K562 (cell line): Measurements from ENCODE around the gene YIPF2. TPM values are rescaled to one million over a fixed set of nuclear protein-coding genes. Genes with fewer than 3 reads are reported as not detected.

Experiments used
- ELF1 ChIP-seq: fragments of 200-800 bp; sonication (Bioruptor generic); IDR thresholded peaks from 2 replicates; pipeline ENCODE4 v1.6.1; 2016; ENCODE audit warnings: missing genetic modification characterization, missing compliant biosample characterization
- ESRRA ChIP-seq: fragments of 450-650 bp; IDR thresholded peaks from 2 replicates; pipeline ENCODE4 v1.6.1; 2014; ENCODE audit warnings: low read depth, mild to moderate bottlenecking, moderate library complexity, borderline replicate concordance
- ETV1 ChIP-seq: fragments of 450-650 bp; conservative IDR thresholded peaks from 2 replicates; pipeline ENCODE4 v1.6.1; 2016; ENCODE audit warnings: missing genetic modification characterization, control low read depth, low read depth, missing compliant biosample characterization
- MED1 ChIP-seq: sonication (generic); formaldehyde crosslinking; IDR thresholded peaks from 2 replicates; pipeline ENCODE4 v1.8.1; 2023; ENCODE audit warnings: missing genetic modification reagents, borderline replicate concordance
- MTF1 ChIP-seq: fragments of 250-450 bp; sonication (Bioruptor Pico); IDR thresholded peaks from 2 replicates; pipeline ENCODE4 v1.9.0; 2021; ENCODE audit warnings: moderate library complexity, mild to moderate bottlenecking, inconsistent platforms, borderline replicate concordance
- NUFIP1 ChIP-seq: fragments of 450-650 bp; IDR thresholded peaks from 2 replicates; pipeline ENCODE4 v1.6.1; 2018; ENCODE audit not compliant: partially characterized antibody
- PCBP1 ChIP-seq: fragments of 200-400 bp; formaldehyde crosslinking; IDR thresholded peaks from 2 replicates; pipeline ENCODE4 v1.6.1; 2018; ENCODE audit warnings: mild to moderate bottlenecking, low read depth, low read length; ENCODE audit not compliant: poor library complexity, severe bottlenecking
- RBM39 ChIP-seq: fragments of 200-400 bp; formaldehyde crosslinking; optimal IDR thresholded peaks from 2 replicates; pipeline ENCODE3; 2018; ENCODE audit warnings: low read depth, low read length
- RCOR1 ChIP-seq, 2 experiments: IDR thresholded peaks; 2 replicates each; pipeline ENCODE4 v1.6.1; 2012; ENCODE audit warnings: low read depth in 2 of 2, low read length in 2 of 2, borderline replicate concordance in 1 of 2, improper control_type of control experiment in 1 of 2
- RNF2 ChIP-seq: sonication (generic); IDR thresholded peaks from 2 replicates; pipeline ENCODE4 v1.6.1; 2016
- ZC3H11A ChIP-seq: IDR thresholded peaks from 2 replicates; pipeline ENCODE4 v1.6.1; 2012; ENCODE audit warnings: low read depth, low read length, improper control_type of control experiment
- ZEB2 ChIP-seq: fragments of 450-650 bp; IDR thresholded peaks from 2 replicates; pipeline ENCODE4 v1.6.1; 2016
- ZFP30 ChIP-seq: fragments of 250-450 bp; sonication (Bioruptor Pico); IDR thresholded peaks from 2 replicates; pipeline ENCODE4 v1.8.0; 2022; ENCODE audit warnings: moderate library complexity, mild to moderate bottlenecking, inconsistent platforms, borderline replicate concordance
- ZNF324 ChIP-seq: fragments of 250-450 bp; sonication (Bioruptor Pico); IDR thresholded peaks from 2 replicates; pipeline ENCODE4 v1.4.0; 2020; ENCODE audit warnings: mild to moderate bottlenecking
- ZNF347 ChIP-seq: fragments of 450-650 bp; formaldehyde crosslinking; IDR thresholded peaks from 2 replicates; pipeline ENCODE4 v1.4.0; 2020; ENCODE audit warnings: low read depth, mild to moderate bottlenecking, moderate library complexity
- ZNF436 ChIP-seq: fragments of 250-450, 450-650 bp; sonication (Bioruptor Pico); formaldehyde crosslinking; IDR thresholded peaks from 2 replicates; pipeline ENCODE4 v1.7.0; 2020; ENCODE audit warnings: mild to moderate bottlenecking
- ZNF445 ChIP-seq: fragments of 250-450 bp; sonication (Bioruptor Pico); IDR thresholded peaks from 2 replicates; pipeline ENCODE4 v1.4.0; 2020; ENCODE audit warnings: low read depth, mild to moderate bottlenecking, moderate library complexity
- polyA plus RNA-seq, 8 experiments: library from polyadenylated mRNA; depleted of rRNA in 4 of 8; stranded (reverse) in 5 of 8; unstranded in 3 of 8; fragments of >200 nt; fragmentation: Nextera tagmentation in 2 of 8; fragmentation: Illumina TruSeq in 1 of 8; extraction: Ambion mirVana in 2 of 8; extraction: Trizol in 1 of 8; gene quantifications; 2 replicates each; pipeline versions ENCODE4 v1.2.1 to v1.2.3, GENCODE V29; 2011 to 2014; ENCODE audit warnings: inconsistent platforms in 1 of 8, missing spikeins in 1 of 8
- total RNA-seq, 7 experiments: library from RNA; depleted of rRNA in 6 of 7; stranded (reverse); fragments of >200 nt in 6 of 7; fragmentation: Illumina TruSeq in 2 of 7; extraction: Trizol in 2 of 7; gene quantifications; 2 replicates each; pipeline versions ENCODE4 v1.2.1 to v1.2.3, GENCODE V29; 2011 to 2021; ENCODE audit warnings: low replicate concordance in 1 of 7
- TF ChIP-seq, protein P1 (sequence below): fragments of 450-650 bp; IDR thresholded peaks from 2 replicates; pipeline ENCODE4 v1.6.1; 2018; ENCODE audit warnings: mild to moderate bottlenecking, low read depth; ENCODE audit not compliant: partially characterized antibody
- TF ChIP-seq, protein P2 (sequence below): fragments of 450-650 bp; IDR thresholded peaks from 2 replicates; pipeline ENCODE4 v1.6.1; 2016
- TF ChIP-seq, protein P3 (sequence below), 2 experiments: IDR thresholded peaks; 2 replicates each; pipeline ENCODE4 v1.6.1; 2012; ENCODE audit warnings: improper control_type of control experiment in 2 of 2, low read depth in 2 of 2, low read length in 2 of 2, borderline replicate concordance in 1 of 2
- TF ChIP-seq, protein P4 (sequence below): fragments of 250-450 bp; sonication (Bioruptor Pico); IDR thresholded peaks from 2 replicates; pipeline ENCODE4 v1.8.0; 2021; ENCODE audit warnings: moderate library complexity, mild to moderate bottlenecking, inconsistent platforms
- TF ChIP-seq, protein P5 (sequence below): fragments of 450-650 bp; formaldehyde crosslinking; IDR thresholded peaks from 2 replicates; pipeline ENCODE4 v1.4.0; 2022; ENCODE audit warnings: mild to moderate bottlenecking, moderate library complexity

The YIPF2 gene
- total and polyA plus RNA-seq, 9 of the 15 experiments (the other 6 are each of a cell fraction or from before 2014, with no cell fraction given), result 1.3 to 65.2 (median 31.6) TPM

DNA sequence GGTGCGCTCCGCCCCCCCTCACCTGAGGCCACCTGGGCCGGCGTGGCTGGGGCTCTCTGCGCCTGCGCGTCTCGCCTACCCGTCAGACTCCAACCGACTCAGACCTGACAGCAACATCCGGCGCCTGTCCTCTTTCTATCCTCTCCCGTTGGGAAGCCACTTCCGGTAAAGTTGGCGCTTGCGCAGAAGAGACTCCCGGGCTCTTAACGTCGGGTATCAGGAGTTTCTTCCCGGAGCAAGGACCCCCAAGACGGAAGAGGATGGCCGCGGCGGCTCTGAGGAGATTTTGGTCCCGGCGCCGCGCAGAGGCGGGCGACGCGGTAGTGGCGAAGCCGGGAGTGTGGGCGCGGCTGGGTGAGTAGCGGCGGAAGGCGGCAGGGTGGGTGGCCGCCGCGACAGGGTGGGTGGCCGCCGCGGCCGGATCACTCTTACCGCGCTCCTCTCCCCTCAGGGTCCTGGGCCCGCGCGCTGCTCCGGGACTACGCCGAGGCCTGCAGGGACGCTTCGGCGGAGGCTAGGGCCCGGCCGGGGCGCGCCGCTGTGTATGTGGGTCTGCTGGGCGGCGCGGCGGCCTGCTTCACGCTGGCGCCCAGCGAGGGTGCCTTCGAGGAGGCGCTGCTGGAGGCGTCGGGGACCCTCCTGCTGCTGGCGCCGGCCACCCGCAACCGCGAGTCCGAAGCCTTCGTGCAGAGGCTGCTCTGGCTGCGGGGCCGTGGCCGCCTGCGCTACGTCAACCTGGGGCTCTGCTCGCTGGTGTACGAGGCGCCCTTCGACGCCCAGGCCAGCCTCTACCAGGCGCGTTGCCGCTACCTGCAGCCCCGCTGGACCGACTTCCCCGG lies at the start of gene YIPF2, which contains the start of gene TIMM29 (continued):
- TF ChIP-seq, protein P1, sequence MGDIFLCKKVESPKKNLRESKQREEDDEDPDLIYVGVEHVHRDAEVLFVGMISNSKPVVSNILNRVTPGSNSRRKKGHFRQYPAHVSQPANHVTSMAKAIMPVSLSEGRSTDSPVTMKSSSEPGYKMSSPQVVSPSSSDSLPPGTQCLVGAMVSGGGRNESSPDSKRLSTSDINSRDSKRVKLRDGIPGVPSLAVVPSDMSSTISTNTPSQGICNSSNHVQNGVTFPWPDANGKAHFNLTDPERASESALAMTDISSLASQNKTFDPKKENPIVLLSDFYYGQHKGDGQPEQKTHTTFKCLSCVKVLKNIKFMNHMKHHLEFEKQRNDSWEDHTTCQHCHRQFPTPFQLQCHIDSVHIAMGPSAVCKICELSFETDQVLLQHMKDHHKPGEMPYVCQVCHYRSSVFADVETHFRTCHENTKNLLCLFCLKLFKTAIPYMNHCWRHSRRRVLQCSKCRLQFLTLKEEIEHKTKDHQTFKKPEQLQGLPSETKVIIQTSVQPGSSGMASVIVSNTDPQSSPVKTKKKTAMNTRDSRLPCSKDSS, result no peak
- TF ChIP-seq RNF2 (peak; percentile 76), PCBP1 (peak; percentile 47), MED1 (no peak), ZFP30 (CRISPR knock-in tag) (no peak), ETV1 (tag) (peak; percentile 86), RCOR1 (IDR thresholded peaks at IDR 0.05; ENCODE audit: borderline replicate concordance in 1 of 2, low read depth in 2 of 2, low read length in 2 of 2) (peak in 1 of 2 experiments; percentile 48; a peak in 1 of 4 replicates), ZC3H11A (0 out of 2 replicates have a peak, but pooled peaks have one; percentile 68), ZNF324 (CRISPR knock-in tag) (no peak), ZNF445 (CRISPR knock-in tag) (no peak), ESRRA (peak; percentile 80), MTF1 (CRISPR knock-in tag) (no peak), NUFIP1 (no peak), ZEB2 (peak; percentile 99), ELF1 (peak; percentile 91), ZNF347 (no peak), RBM39 (no peak), ZNF436 (CRISPR knock-in tag) (no peak)
- TF ChIP-seq, protein P2, sequence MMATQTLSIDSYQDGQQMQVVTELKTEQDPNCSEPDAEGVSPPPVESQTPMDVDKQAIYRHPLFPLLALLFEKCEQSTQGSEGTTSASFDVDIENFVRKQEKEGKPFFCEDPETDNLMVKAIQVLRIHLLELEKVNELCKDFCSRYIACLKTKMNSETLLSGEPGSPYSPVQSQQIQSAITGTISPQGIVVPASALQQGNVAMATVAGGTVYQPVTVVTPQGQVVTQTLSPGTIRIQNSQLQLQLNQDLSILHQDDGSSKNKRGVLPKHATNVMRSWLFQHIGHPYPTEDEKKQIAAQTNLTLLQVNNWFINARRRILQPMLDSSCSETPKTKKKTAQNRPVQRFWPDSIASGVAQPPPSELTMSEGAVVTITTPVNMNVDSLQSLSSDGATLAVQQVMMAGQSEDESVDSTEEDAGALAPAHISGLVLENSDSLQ, result peak; percentile 89
- TF ChIP-seq, protein P3, sequence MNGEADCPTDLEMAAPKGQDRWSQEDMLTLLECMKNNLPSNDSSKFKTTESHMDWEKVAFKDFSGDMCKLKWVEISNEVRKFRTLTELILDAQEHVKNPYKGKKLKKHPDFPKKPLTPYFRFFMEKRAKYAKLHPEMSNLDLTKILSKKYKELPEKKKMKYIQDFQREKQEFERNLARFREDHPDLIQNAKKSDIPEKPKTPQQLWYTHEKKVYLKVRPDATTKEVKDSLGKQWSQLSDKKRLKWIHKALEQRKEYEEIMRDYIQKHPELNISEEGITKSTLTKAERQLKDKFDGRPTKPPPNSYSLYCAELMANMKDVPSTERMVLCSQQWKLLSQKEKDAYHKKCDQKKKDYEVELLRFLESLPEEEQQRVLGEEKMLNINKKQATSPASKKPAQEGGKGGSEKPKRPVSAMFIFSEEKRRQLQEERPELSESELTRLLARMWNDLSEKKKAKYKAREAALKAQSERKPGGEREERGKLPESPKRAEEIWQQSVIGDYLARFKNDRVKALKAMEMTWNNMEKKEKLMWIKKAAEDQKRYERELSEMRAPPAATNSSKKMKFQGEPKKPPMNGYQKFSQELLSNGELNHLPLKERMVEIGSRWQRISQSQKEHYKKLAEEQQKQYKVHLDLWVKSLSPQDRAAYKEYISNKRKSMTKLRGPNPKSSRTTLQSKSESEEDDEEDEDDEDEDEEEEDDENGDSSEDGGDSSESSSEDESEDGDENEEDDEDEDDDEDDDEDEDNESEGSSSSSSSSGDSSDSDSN (IDR thresholded peaks at IDR 0.05; ENCODE audit: borderline replicate concordance in 1 of 2, low read depth in 2 of 2, low read length in 2 of 2), result peak; percentile 42 to 65; a peak in 3 of 4 replicates
- TF ChIP-seq, protein P4, sequence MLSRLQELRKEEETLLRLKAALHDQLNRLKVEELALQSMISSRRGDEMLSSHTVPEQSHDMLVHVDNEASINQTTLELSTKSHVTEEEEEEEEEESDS (CRISPR knock-in tag), result no peak
- TF ChIP-seq, protein P5, sequence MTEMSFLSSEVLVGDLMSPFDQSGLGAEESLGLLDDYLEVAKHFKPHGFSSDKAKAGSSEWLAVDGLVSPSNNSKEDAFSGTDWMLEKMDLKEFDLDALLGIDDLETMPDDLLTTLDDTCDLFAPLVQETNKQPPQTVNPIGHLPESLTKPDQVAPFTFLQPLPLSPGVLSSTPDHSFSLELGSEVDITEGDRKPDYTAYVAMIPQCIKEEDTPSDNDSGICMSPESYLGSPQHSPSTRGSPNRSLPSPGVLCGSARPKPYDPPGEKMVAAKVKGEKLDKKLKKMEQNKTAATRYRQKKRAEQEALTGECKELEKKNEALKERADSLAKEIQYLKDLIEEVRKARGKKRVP (CRISPR knock-in tag), result no peak
